Smooth muscle cell (in vitro differentiated cells): ENCODE measurements around the gene CMTM3. TPM values are rescaled to one million over a fixed set of nuclear protein-coding genes. Genes with fewer than 3 reads are reported as not detected.

Experiments
- DNase-seq: peaks from one replicate; lab custom pipeline; 2025; ENCODE audit not compliant: unreplicated experiment; lab: John Stamatoyannopoulos, UW
- H2AFZ ChIP-seq: fragments of 200-600 bp; sonication (generic); 2 replicates; pipeline ENCODE4 v1.6.0; 2016; ENCODE audit warnings: antibody characterized with exemption, low read depth, mild to moderate bottlenecking
- H3F3A ChIP-seq: fragments of 200-600 bp; sonication (generic); 2 replicates; pipeline ENCODE4 v1.6.0; 2017; ENCODE audit warnings: antibody characterized with exemption, low read depth
- H3K27ac ChIP-seq: fragments of 200-600 bp; sonication (generic); 2 replicates; pipeline ENCODE4 v1.5.1; 2016; ENCODE audit warnings: low read depth, mild to moderate bottlenecking
- H3K27me3 ChIP-seq: fragments of 200-600 bp; sonication (generic); 2 replicates; pipeline ENCODE4 v1.6.1; 2016; ENCODE audit warnings: low read depth, mild to moderate bottlenecking
- H3K36me3 ChIP-seq: fragments of 200-600 bp; sonication (generic); 2 replicates; pipeline ENCODE4 v1.5.1; 2016; ENCODE audit warnings: low read depth
- H3K4me1 ChIP-seq: fragments of 200-600 bp; sonication (generic); 2 replicates; pipeline ENCODE4 v1.5.1; 2016; ENCODE audit warnings: low read depth
- H3K4me2 ChIP-seq: fragments of 200-600 bp; sonication (generic); 2 replicates; pipeline ENCODE4 v1.6.0; 2016; ENCODE audit warnings: mild to moderate bottlenecking
- H3K4me3 ChIP-seq: fragments of 200-600 bp; sonication (generic); 2 replicates; pipeline ENCODE4 v1.5.1; 2016; ENCODE audit warnings: mild to moderate bottlenecking
- H3K79me2 ChIP-seq: fragments of 200-600 bp; sonication (generic); 2 replicates; pipeline ENCODE4 v1.6.0; 2016; ENCODE audit warnings: low read depth, mild to moderate bottlenecking
- H3K9ac ChIP-seq: fragments of 200-600 bp; sonication (generic); 2 replicates; pipeline ENCODE4 v1.6.0; 2016; ENCODE audit warnings: low read depth
- H3K9me3 ChIP-seq: fragments of 200-600 bp; sonication (generic); replicated peaks from 2 replicates; pipeline ENCODE4 v1.5.1; 2016; ENCODE audit warnings: low read depth
- H4K20me1 ChIP-seq: fragments of 200-600 bp; sonication (generic); 2 replicates; pipeline ENCODE4 v1.6.0; 2016; ENCODE audit warnings: low read depth
- CTCF ChIP-seq: fragments of 200-600 bp; sonication (generic); IDR thresholded peaks from 2 replicates; pipeline ENCODE4 v1.5.1; 2017; ENCODE audit warnings: borderline replicate concordance, mild to moderate bottlenecking, antibody characterized with exemption; ENCODE audit not compliant: insufficient read depth, poor library complexity, severe bottlenecking
- WGBS: methylation state at CpG from one replicate; pipeline ENCODE4 v1.1.7; 2016; ENCODE audit warnings: low lambda C conversion rate; 5-methylcytosine and 5-hydroxymethylcytosine counted together
- polyA plus RNA-seq: library from polyadenylated mRNA; unstranded; fragments of >200 nt; fragmentation: Nextera tagmentation; extraction: Ambion mirVana; gene quantifications from 2 replicates; pipeline ENCODE4 v1.2.1, GENCODE V29; 2016
- total RNA-seq: library from RNA; depleted of rRNA; stranded (reverse); fragments of >200 nt; gene quantifications from 2 replicates; pipeline ENCODE4 v1.2.3, GENCODE V29; 2014

The CMTM3 gene
- total and polyA plus RNA-seq, 2 experiments from 2014 or later: 21.8 to 57.8 TPM

DNA sequence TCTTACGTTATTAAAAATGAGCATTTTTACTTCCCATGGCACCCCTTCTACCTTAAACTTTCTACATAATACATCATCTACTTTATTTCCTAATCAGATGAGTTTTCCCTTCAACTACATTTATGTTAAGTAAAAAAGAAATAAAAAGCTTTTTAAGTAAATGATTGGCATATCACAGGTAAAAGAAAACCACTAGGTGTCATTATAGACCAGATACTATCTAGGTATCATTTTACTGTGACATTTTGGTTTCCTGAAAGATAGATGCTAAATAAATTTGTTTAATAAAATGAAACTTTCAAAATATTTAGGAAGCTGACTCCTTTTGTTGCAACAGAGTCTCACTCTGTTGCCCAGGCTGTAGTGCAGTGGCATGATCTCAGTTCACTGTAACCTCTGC is 42.1 kb upstream of the CMTM3 start:
- no peak overlapping the region for H3K9ac ChIP-seq

DNA sequence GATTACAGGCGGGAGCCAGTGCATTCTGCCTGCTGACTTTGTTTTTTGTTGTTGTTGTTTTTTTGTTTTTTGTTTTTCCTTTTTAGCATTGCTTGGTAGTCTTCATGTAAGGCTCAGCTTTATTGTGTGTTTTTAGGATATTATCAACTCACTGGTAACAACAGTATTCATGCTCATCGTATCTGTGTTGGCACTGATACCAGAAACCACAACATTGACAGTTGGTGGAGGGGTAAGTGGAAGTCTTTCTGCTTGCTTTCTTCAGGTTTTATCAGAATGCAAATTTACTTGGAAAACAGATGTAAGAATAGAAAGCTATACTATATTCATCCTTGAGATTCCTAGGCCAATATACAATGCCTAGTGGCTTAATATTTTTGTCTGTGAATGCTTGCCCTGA is 41.5 kb upstream of the CMTM3 start:
- H3K36me3 ChIP-seq: no peaks in the 10 kb centered on the region
- no peak overlapping the region for H3K4me2 ChIP-seq
- H3K9ac ChIP-seq: no peak overlapping the region
- no peak overlapping the region for H3K27ac ChIP-seq
- no peak overlapping the region for H2AFZ ChIP-seq
- no peak overlapping the region for H3K4me3 ChIP-seq
- H3F3A ChIP-seq: no peaks in the 10 kb centered on the region
- peaks cover 15% of the 10 kb centered on the region for H4K20me1 ChIP-seq
- DNase-seq: no peak
- H3K27me3 ChIP-seq: no peaks in the 10 kb centered on the region
- no peaks in the 10 kb centered on the region for H3K9me3 ChIP-seq
- no peaks in the 10 kb centered on the region for H3K4me1 ChIP-seq
- TF ChIP-seq CTCF: no peak
- WGBS: 94% methylated on average over 2 of the region's 2 CpGs
- peaks cover 5% of the 10 kb centered on the region for H3K79me2 ChIP-seq

More for the DNA sequence above, 42.1 kb upstream of the CMTM3 start:
- Histone ChIP-seq H3K4me2 (no peak overlapping the region), H3K4me1 (no peaks in the 10 kb centered on the region), H2AFZ (no peak overlapping the region), H3K9me3 (no peaks in the 10 kb centered on the region), H3K79me2 (peaks cover 5% of the 10 kb centered on the region), H3F3A (no peaks in the 10 kb centered on the region), H3K27me3 (no peaks in the 10 kb centered on the region), H3K4me3 (no peak overlapping the region), H3K27ac (no peak overlapping the region), H3K36me3 (no peaks in the 10 kb centered on the region), H4K20me1 (peaks cover 16% of the 10 kb centered on the region)
- no peak for TF ChIP-seq CTCF
- 97% methylated on average over 1 of the region's 1 CpG for WGBS
- no peak for DNase-seq

DNA sequence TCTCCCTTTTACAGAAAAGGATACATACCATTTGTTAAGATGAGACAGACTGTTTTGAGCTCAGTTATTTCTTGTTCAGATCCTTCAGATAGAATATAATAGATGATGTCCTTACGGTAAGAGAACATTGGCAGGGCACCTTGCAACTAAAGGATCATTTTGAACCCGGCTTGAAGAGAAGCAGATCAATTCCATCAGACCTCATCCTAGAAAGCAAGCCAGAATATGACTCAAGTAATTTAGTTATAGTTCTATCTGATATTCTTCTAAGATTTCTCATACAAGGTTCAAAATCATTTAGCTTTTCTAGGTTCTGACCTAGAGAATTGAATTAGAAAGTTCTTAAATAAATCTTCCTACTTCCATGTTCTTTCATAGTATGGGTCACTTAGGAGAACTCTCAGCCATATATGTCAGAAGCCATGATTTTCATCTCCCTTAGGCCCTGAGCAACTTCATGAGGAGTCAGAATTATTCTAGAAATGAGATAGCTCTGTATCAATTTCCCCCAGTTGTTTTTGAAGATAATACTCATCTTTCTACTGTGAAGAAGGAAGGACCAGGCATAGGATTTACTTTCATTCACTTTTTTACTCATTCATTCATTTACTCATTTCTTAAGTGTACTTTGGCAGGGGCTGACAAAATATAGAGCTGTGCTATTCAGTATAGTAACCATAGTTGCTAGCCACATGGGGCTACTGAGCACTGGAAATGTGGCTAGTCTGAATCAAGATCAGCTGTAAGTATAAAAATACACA is 40.8 kb upstream of the CMTM3 start:
- Histone ChIP-seq H3K27ac (no peak overlapping the region), H3K79me2 (peaks cover under 1% of the 10 kb centered on the region), H3K9ac (no peak overlapping the region), H3K27me3 (no peaks in the 10 kb centered on the region), H4K20me1 (peaks cover 8% of the 10 kb centered on the region), H3K4me1 (peaks cover 1% of the 10 kb centered on the region), H3F3A (no peaks in the 10 kb centered on the region), H2AFZ (no peak overlapping the region), H3K4me3 (no peak overlapping the region), H3K4me2 (no peak overlapping the region), H3K9me3 (no peaks in the 10 kb centered on the region), H3K36me3 (no peaks in the 10 kb centered on the region)
- no peak for TF ChIP-seq CTCF
- DNase-seq: no peak
- WGBS: 98% methylated on average over 2 of the region's 2 CpGs
